ENCODE data around the gene KIF3C.

Gene KIF3C

GRCh38 chr2:25877431-25878360 is 104.6 kb downstream of the KIF3C start:
- peak; percentile 67 for DNase-seq (ENCODE audit: low spot score)
